H9 (cell line): ENCODE data around the gene ITIH5. TPM values are rescaled to one million over a fixed set of nuclear protein-coding genes. Genes with fewer than 3 reads are reported as not detected.

ENCODE experiments used
- DNase-seq: peaks from one replicate; pipeline ENCODE4 v3.0.0-alpha.2; 2017
- H2AFZ ChIP-seq: one replicate; pipeline ENCODE4 v1.6.1; 2013; ENCODE audit warnings: mild to moderate bottlenecking, low read length, control low read depth, moderate library complexity
- H2AK5ac ChIP-seq: 2 replicates; pipeline ENCODE4 v1.6.1; 2013; ENCODE audit warnings: low read length, control low read depth, mixed read lengths; ENCODE audit not compliant: insufficient read length
- H2BK120ac ChIP-seq: one replicate; pipeline ENCODE4 v1.6.1; 2013; ENCODE audit warnings: low read depth, mild to moderate bottlenecking, low read length, control low read depth, inconsistent platforms; ENCODE audit not compliant: poor library complexity, severe bottlenecking
- H2BK12ac ChIP-seq: 2 replicates; pipeline ENCODE4 v1.6.1; 2013; ENCODE audit warnings: low read length, control low read depth, mixed read lengths, low read depth; ENCODE audit not compliant: insufficient read length
- H2BK15ac ChIP-seq: 2 replicates; pipeline ENCODE4 v1.6.1; 2013; ENCODE audit warnings: low read depth, low read length, control low read depth
- H2BK20ac ChIP-seq: one replicate; pipeline ENCODE4 v1.6.1; 2013; ENCODE audit warnings: low read depth, mild to moderate bottlenecking, low read length, control low read depth, inconsistent platforms; ENCODE audit not compliant: poor library complexity, severe bottlenecking
- H2BK5ac ChIP-seq: 2 replicates; pipeline ENCODE4 v1.6.1; 2013; ENCODE audit warnings: low read length, control low read depth, mixed read lengths; ENCODE audit not compliant: insufficient read length
- H3K14ac ChIP-seq: 2 replicates; pipeline ENCODE4 v1.6.1; 2013; ENCODE audit warnings: low read length, control low read depth; ENCODE audit not compliant: insufficient read depth
- H3K18ac ChIP-seq: 2 replicates; pipeline ENCODE4 v1.6.1; 2013; ENCODE audit warnings: low read depth, mild to moderate bottlenecking, mixed read lengths, low read length, control low read depth; ENCODE audit not compliant: insufficient read length
- H3K23ac ChIP-seq: 2 replicates; pipeline ENCODE4 v1.6.1; 2013; ENCODE audit warnings: low read length, control low read depth, mixed read lengths, low read depth; ENCODE audit not compliant: insufficient read length
- H3K23me2 ChIP-seq: 2 replicates; pipeline ENCODE4 v1.6.1; 2013; ENCODE audit warnings: low read depth, mild to moderate bottlenecking, mixed read lengths, low read length, control low read depth; ENCODE audit not compliant: insufficient read length, poor library complexity, severe bottlenecking
- H3K27ac ChIP-seq: 2 replicates; pipeline ENCODE4 v1.5.1; 2013; ENCODE audit warnings: low read length, control low read depth, mixed read lengths, low read depth; ENCODE audit not compliant: insufficient read length
- H3K27me3 ChIP-seq: 2 replicates; pipeline ENCODE4 v1.6.1; 2013; ENCODE audit warnings: low read length, control low read depth, inconsistent platforms; ENCODE audit not compliant: insufficient read depth
- H3K4ac ChIP-seq: 2 replicates; pipeline ENCODE4 v1.6.1; 2013; ENCODE audit warnings: low read depth, mild to moderate bottlenecking, control low read depth, inconsistent platforms, low read length, moderate library complexity
- H3K4me1 ChIP-seq: 2 replicates; pipeline ENCODE4 v1.6.1; 2013; ENCODE audit warnings: low read length, control low read depth, inconsistent platforms; ENCODE audit not compliant: insufficient read depth
- H3K4me2 ChIP-seq: 2 replicates; pipeline ENCODE4 v1.6.1; 2013; ENCODE audit warnings: low read length, control low read depth, mixed read lengths; ENCODE audit not compliant: insufficient read length, insufficient read depth
- H3K56ac ChIP-seq: 2 replicates; pipeline ENCODE4 v1.6.1; 2013; ENCODE audit warnings: low read depth, mild to moderate bottlenecking, mixed read lengths, low read length, control low read depth; ENCODE audit not compliant: insufficient read length
- H3K79me1 ChIP-seq: 2 replicates; pipeline ENCODE4 v1.6.1; 2013; ENCODE audit warnings: low read depth, mild to moderate bottlenecking, moderate library complexity, low read length, control low read depth, inconsistent platforms; ENCODE audit not compliant: insufficient read depth, poor library complexity, severe bottlenecking
- H3K79me2 ChIP-seq: 2 replicates; pipeline ENCODE4 v1.6.1; 2013; ENCODE audit warnings: low read length, control low read depth, inconsistent platforms; ENCODE audit not compliant: insufficient read depth
- H3K9ac ChIP-seq: 2 replicates; pipeline ENCODE4 v1.6.1; 2013; ENCODE audit warnings: low read length, control low read depth, mixed read lengths; ENCODE audit not compliant: insufficient read length; ENCODE audit errors: extremely low read depth
- H3K9me3 ChIP-seq: one replicate; pipeline ENCODE4 v1.6.1; 2013; ENCODE audit warnings: low read depth, low read length, inconsistent platforms; ENCODE audit not compliant: control insufficient read depth
- H3T11ph ChIP-seq: one replicate; pipeline ENCODE4 v1.6.1; 2013; ENCODE audit warnings: mild to moderate bottlenecking, low read length, control low read depth, inconsistent platforms
- H4K20me1 ChIP-seq: one replicate; pipeline ENCODE4 v1.6.1; 2013; ENCODE audit not compliant: control insufficient read depth, insufficient read length, insufficient read depth
- H4K5ac ChIP-seq: 2 replicates; pipeline ENCODE4 v1.6.1; 2013; ENCODE audit warnings: low read depth, mild to moderate bottlenecking, mixed read lengths, low read length, control low read depth; ENCODE audit not compliant: insufficient read length
- H4K8ac ChIP-seq: replicated peaks from 2 replicates; pipeline ENCODE4 v1.6.1; 2013; ENCODE audit warnings: low read length, control low read depth, mixed read lengths, low read depth; ENCODE audit not compliant: insufficient read length
- H4K91ac ChIP-seq: 2 replicates; pipeline ENCODE4 v1.6.1; 2013; ENCODE audit warnings: low read depth, mild to moderate bottlenecking, moderate library complexity, mixed read lengths, low read length, control low read depth; ENCODE audit not compliant: insufficient read length
- H3K27ac Mint-ChIP-seq, 3 experiments: 2 replicates in 2 of 3; 3 replicates in 1 of 3; pipeline ENCODE4 v1.8.0; 2020 to 2021; ENCODE audit warnings: mixed read lengths in 3 of 3, mild to moderate bottlenecking in 1 of 3, moderate library complexity in 1 of 3
- H3K27me3 Mint-ChIP-seq: 2 replicates; pipeline ENCODE4 v1.8.0; 2021; ENCODE audit warnings: low read depth, mild to moderate bottlenecking, moderate library complexity, mixed read lengths
- H3K36me3 Mint-ChIP-seq, 3 experiments: 2 replicates in 2 of 3; 3 replicates in 1 of 3; pipeline ENCODE4 v1.8.0; 2020 to 2021; ENCODE audit warnings: low read depth in 3 of 3, mixed read lengths in 3 of 3; ENCODE audit not compliant: insufficient read depth in 1 of 3
- H3K4me1 Mint-ChIP-seq, 2 experiments: 2 replicates each; pipeline ENCODE4 v1.8.0; 2020; ENCODE audit warnings: mixed read lengths in 2 of 2
- H3K4me3 Mint-ChIP-seq, 2 experiments: 2 replicates in 1 of 2; 3 replicates in 1 of 2; pipeline ENCODE4 v1.8.0; 2020 to 2021; ENCODE audit warnings: mild to moderate bottlenecking in 2 of 2, mixed read lengths in 2 of 2, moderate library complexity in 1 of 2
- H3K9me3 Mint-ChIP-seq, 2 experiments: 2 replicates in 1 of 2; 3 replicates in 1 of 2; pipeline ENCODE4 v1.8.0; 2020; ENCODE audit warnings: mild to moderate bottlenecking in 2 of 2, mixed read lengths in 2 of 2, moderate library complexity in 1 of 2
- CTCF ChIP-seq: fragments of 200-600 bp; sonication (generic); conservative IDR thresholded peaks from 3 replicates; pipeline ENCODE4 v1.8.0; 2021; ENCODE audit warnings: antibody characterized with exemption, mild to moderate bottlenecking
- WGBS: extraction: QIAGEN DNeasy Blood & Tissue Kit; methylation state at CpG from one replicate; pipeline ENCODE4 v1.1.7; 2013; ENCODE audit warnings: missing lambda C conversion rate, low lambda C conversion rate, mixed read lengths; ENCODE audit not compliant: insufficient read length; ENCODE audit errors: extremely low coverage; 5-methylcytosine and 5-hydroxymethylcytosine counted together
- total RNA-seq: library from RNA; stranded (reverse); gene quantifications from 2 replicates; pipeline ENCODE4 v1.2.1, GENCODE V29; 2021

ITIH5 gene
- total RNA-seq, 1 experiment from 2014 or later = 1.3 TPM

GRCh38 chr10:7518693-7519092 is 148.1 kb downstream of the ITIH5 start:
- Histone ChIP-seq H3K9ac (no peak overlapping the region), H2BK12ac (no peak overlapping the region), H3K18ac (no peak overlapping the region), H3K23ac (no peak overlapping the region), H4K8ac (no peak overlapping the region), H3K23me2 (no peaks in the 10 kb centered on the region), H4K91ac (no peak overlapping the region), H3K14ac (no peak overlapping the region), H3K27ac (no peak overlapping the region), H3T11ph (no peak overlapping the region), H2BK120ac (no peak overlapping the region), H4K20me1 (no peaks in the 10 kb centered on the region), H3K79me2 (no peaks in the 10 kb centered on the region), H3K4me1 (no peaks in the 10 kb centered on the region), H2AFZ (no peak overlapping the region), H2BK5ac (no peak overlapping the region), H3K9me3 (no peaks in the 10 kb centered on the region), H3K27me3 (no peaks in the 10 kb centered on the region), H2BK20ac (no peak overlapping the region), H4K5ac (no peak overlapping the region), H3K56ac (no peak overlapping the region), H2BK15ac (no peak overlapping the region), H3K79me1 (no peaks in the 10 kb centered on the region), H3K4me2 (no peak overlapping the region), H2AK5ac (no peak overlapping the region), H3K4ac (no peak overlapping the region)
- H3K4me1 Mint-ChIP-seq = peaks cover 8 to 10% of the 10 kb centered on the region in 2 experiments
- no peak for TF ChIP-seq CTCF
- DNase-seq = no peak
- no peak overlapping the region for H3K27ac Mint-ChIP-seq
- no peaks in the 10 kb centered on the region for H3K9me3 Mint-ChIP-seq
- H3K4me3 Mint-ChIP-seq = no peak overlapping the region
- H3K27me3 Mint-ChIP-seq = peaks cover 9% of the 10 kb centered on the region
- WGBS = no CpG with 5 or more reads among the region's 1 CpG
- H3K36me3 Mint-ChIP-seq = no peaks in the 10 kb centered on the region
